Heart right ventricle (tissue), 16 donors: ENCODE data around the gene TCF4. TPM values are rescaled to one million over a fixed set of nuclear protein-coding genes. Genes with fewer than 3 reads are reported as not detected.

Experiments used
- ATAC-seq, 8 donors: fragments of 200-7000 bp; cut with Tn5 transposase; one replicate each; pipeline ENCODE4 v1.9.1; 2020; ENCODE audit warnings: mild to moderate bottlenecking in 8 of 8, moderate library complexity in 8 of 8, moderate number of reproducible peaks in 1 of 8
- DNase-seq, 2 donors: peaks; one replicate each; pipeline ENCODE4 v3.0.0-alpha.2; 2020
- H3K27ac ChIP-seq, 10 donors: fragments of 200-600 bp; sonication (generic) in 2 of 10; one replicate each; pipeline versions ENCODE4 v1.5.0 to v1.8.0; 2020 to 2022; ENCODE audit warnings: mild to moderate bottlenecking in 3 of 10
- H3K27me3 ChIP-seq, 7 donors: fragments of 200-600 bp; one replicate each; pipeline ENCODE4 v1.8.0; 2021 to 2022; ENCODE audit warnings: mild to moderate bottlenecking in 2 of 7
- H3K36me3 ChIP-seq, 9 donors: fragments of 200-600 bp; sonication (generic) in 1 of 9; one replicate each; pipeline versions ENCODE4 v1.5.0 to v1.8.0; 2020 to 2022; ENCODE audit warnings: mild to moderate bottlenecking in 2 of 9
- H3K4me1 ChIP-seq, 9 donors: fragments of 200-600 bp; sonication (generic) in 1 of 9; one replicate each; pipeline versions ENCODE4 v1.5.0 to v1.8.0; 2020 to 2022; ENCODE audit warnings: mild to moderate bottlenecking in 4 of 9
- H3K4me3 ChIP-seq, 10 donors: fragments of 200-600 bp; sonication (generic) in 2 of 10; one replicate each; pipeline versions ENCODE4 v1.5.0 to v1.8.0; 2020 to 2022; ENCODE audit warnings: mild to moderate bottlenecking in 7 of 10, moderate library complexity in 2 of 10
- H3K9me3 ChIP-seq, 11 donors: fragments of 200-600 bp in 10 of 11; sonication (generic) in 2 of 11; one replicate each; pipeline versions ENCODE4 v1.5.0 to v1.8.0; 2013 to 2022; ENCODE audit warnings: mild to moderate bottlenecking in 2 of 11, control low read depth in 1 of 11, moderate library complexity in 1 of 11
- WGBS, 2 donors: extraction: QIAGEN DNeasy Blood & Tissue Kit; methylation state at CpG; one replicate each; pipeline ENCODE4 v1.1.7; 2013; ENCODE audit warnings: inconsistent platforms in 1 of 2; 5-methylcytosine and 5-hydroxymethylcytosine counted together
- intact Hi-C, 10 donors: fragments of 100-400 bp; cut with DNase I; formaldehyde crosslinking; loops; one replicate each; pipeline versions ENCODE4 v1.11.1 to v1.14.2; 2022
- polyA plus RNA-seq, 2 donors: library from polyadenylated mRNA; stranded (reverse); fragments of 200-250 nt; gene quantifications; one replicate each; pipeline ENCODE4 v1.2.3, GENCODE V29; 2013
- total RNA-seq, 10 donors: library from RNA; stranded (reverse); fragmentation: NEBNext Ultra II Directional in 3 of 10; extraction: Animal tissue kit (Norgen Biotek cat#: 25700) in 3 of 10; gene quantifications; one replicate each; pipeline versions ENCODE4 v1.2.1 to v1.2.4, GENCODE V29; 2021 to 2023
- TF ChIP-seq, protein P1 (sequence below), 9 donors: fragments of 200-600 bp; sonication (generic) in 2 of 9; IDR thresholded peaks; one replicate each; pipeline versions ENCODE4 v1.5.0 to v1.8.0; 2021 to 2022; ENCODE audit warnings: antibody characterized with exemption in 9 of 9, mild to moderate bottlenecking in 5 of 9, moderate library complexity in 1 of 9
- donor health status: Arrhythmogenic right ventricular cardiomyopathy.
- donor health status: ischemic (EF 13 %, LVEDD 7.1; RV severe dilation, severe dysfunction).
- donor health status: healthy with polysubstance abuse.
- donor health status: DM: no; HTN: yes; CAD: no.
- donor health status: DM: no; HTN: no; CAD: no.
- donor health status: ischemic (EF 25% LVEDD 6.9; RV normal size, moderate dysfunction).
- donor health status: ischemic (EF 25% LVEDD 5.7; RV mildly dilated, moderate dysfunction).
- donor health status: healthy.
- donor health status: DM: yes; HTN: yes; CAD: no.
- donor health status: Ischemic cardiomyopathy.
- donor health status: ischemic (EF 35%, LVEDD 5.7; RV mildly dilated, moderate dysfunction).
- donor health status: nonischemic (EF 11% LVEDD 7.7; RV severe dilation, severe dysfunction).
- donor health status: DM: yes; HTN: yes; CAD: no.
- donor health status: PGD.
- donor health status: ischemic (EF 29% LVEDD 5.4; RV normal size, mild dysfunction).
- donor health status: nonischemic (EF 23%, LVEDD 6.1; RV moderate dilation, normal function).

The TCF4 gene
- total and polyA plus RNA-seq, 12 donors, result 12.6 to 90.1 (median 65.5) TPM

DNA sequence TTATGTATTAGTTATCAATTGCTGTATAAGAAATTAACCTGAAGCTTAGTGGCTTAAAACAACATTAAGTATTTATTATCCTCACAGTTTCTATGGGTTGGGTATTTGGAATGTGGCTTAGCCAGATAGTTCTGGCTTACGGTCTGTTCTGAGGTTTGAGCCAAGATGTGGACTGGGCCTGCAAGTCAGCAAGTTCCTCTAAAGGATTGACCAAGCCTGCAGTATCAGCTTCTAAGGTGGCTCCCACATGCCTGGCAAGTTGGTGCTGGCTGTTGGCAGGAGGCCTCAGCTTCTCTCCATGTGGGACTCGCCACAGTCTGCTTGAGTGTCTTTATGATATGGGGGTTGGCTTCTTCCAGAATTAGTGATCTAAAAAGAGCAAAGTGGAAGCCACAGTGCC, 45.0 kb upstream of the TCF4 start:
- no peak overlapping the region for H3K4me3 ChIP-seq
- DNase-seq, result no peak
- H3K36me3 ChIP-seq, result no peaks in the 10 kb centered on the region
- whole genome bisulfite sequencing, 2 donors, result 86 to 90% methylated on average over 2 of the region's 2 CpGs
- H3K9me3 ChIP-seq, result no peaks in the 10 kb centered on the region
- intact Hi-C loops, result no loop called here
- ATAC-seq, result no peak
- no peak overlapping the region for H3K27ac ChIP-seq
- no peaks in the 10 kb centered on the region for H3K4me1 ChIP-seq
- TF ChIP-seq, protein P1, sequence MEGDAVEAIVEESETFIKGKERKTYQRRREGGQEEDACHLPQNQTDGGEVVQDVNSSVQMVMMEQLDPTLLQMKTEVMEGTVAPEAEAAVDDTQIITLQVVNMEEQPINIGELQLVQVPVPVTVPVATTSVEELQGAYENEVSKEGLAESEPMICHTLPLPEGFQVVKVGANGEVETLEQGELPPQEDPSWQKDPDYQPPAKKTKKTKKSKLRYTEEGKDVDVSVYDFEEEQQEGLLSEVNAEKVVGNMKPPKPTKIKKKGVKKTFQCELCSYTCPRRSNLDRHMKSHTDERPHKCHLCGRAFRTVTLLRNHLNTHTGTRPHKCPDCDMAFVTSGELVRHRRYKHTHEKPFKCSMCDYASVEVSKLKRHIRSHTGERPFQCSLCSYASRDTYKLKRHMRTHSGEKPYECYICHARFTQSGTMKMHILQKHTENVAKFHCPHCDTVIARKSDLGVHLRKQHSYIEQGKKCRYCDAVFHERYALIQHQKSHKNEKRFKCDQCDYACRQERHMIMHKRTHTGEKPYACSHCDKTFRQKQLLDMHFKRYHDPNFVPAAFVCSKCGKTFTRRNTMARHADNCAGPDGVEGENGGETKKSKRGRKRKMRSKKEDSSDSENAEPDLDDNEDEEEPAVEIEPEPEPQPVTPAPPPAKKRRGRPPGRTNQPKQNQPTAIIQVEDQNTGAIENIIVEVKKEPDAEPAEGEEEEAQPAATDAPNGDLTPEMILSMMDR (IDR thresholded peaks at IDR 0.05), result no peak
- no peaks in the 10 kb centered on the region for H3K27me3 ChIP-seq

DNA sequence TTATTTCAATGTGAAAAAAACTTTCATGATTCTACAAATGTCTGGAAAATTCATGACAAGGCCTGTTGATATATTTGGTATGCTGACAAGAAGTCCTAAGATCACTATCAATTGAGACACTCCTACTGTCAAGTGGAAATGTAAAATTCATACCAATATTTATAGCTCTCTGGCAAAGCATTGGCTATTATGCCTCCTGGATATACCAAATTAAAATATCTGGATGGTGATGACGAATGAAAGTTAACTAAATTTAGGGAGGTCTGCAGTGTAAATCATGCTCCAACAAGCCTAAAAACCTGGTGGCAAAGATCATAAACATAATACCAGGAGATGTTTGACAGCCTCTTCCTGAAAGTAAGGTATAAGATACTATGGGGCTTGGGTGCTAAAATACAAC, 41.1 kb upstream of the TCF4 start:
- WGBS, 2 donors, result 83 to 89% methylated on average over 1 of the region's 1 CpG
- no peaks in the 10 kb centered on the region for H3K4me1 ChIP-seq
- TF ChIP-seq, protein P1 (IDR thresholded peaks at IDR 0.05), result no peak
- no peaks in the 10 kb centered on the region for H3K9me3 ChIP-seq
- H3K27ac ChIP-seq, result no peak overlapping the region
- intact Hi-C loops, result no loop called here
- ATAC-seq (no peak), DNase-seq (no peak)
- no peak overlapping the region for H3K4me3 ChIP-seq
- H3K27me3 ChIP-seq, result no peaks in the 10 kb centered on the region
- no peaks in the 10 kb centered on the region for H3K36me3 ChIP-seq

DNA sequence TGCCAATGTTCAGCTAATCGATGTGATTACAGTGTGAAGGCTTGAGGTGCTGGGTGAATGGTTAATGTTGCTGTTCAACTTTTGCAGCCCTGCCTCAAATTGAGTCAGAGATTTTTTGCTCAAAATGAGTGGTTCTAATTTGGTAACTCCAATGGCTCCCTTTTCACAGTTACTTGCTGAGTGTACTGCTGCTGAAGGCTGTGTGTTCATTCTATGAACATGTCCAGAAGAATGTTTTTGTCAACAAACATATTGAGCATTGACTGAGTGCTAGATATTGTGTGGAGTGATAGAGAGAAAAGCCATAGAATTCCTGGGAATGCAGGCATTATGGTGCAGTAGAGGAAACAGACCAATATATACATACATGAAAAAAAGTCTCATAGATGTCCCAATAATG, 39.0 kb upstream of the TCF4 start:
- Histone ChIP-seq H3K36me3 (no peaks in the 10 kb centered on the region), H3K9me3 (no peaks in the 10 kb centered on the region), H3K27ac (no peak overlapping the region), H3K4me1 (no peaks in the 10 kb centered on the region), H3K27me3 (no peaks in the 10 kb centered on the region), H3K4me3 (no peak overlapping the region)
- DNase-seq (no peak), ATAC-seq (no peak)
- TF ChIP-seq, protein P1 (IDR thresholded peaks at IDR 0.05), result no peak
- WGBS, 2 donors, result 88 to 97% methylated on average over 1 of the region's 1 CpG
- intact Hi-C loops, result no loop called here

DNA sequence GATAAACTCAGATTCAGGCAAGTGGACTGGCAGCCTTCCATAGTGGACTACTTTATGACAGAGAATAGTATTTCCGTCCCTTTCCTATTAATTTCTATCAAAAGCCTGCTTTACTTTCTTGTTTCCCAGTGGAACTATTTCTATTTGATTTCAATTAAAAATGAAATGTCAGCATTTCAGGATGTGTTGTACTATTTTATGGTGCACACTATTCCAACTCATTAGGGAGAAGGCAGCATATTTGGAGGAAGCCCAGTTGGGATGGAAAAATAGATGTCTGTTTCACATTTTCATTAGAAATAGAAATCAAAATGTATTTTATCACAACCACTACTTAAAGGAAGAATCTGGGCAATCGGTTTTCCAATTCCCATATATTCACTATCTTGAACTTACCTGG, 37.9 kb upstream of the TCF4 start:
- WGBS, 2 donors, result 68 to 69% methylated on average over 2 of the region's 2 CpGs
- intact Hi-C loops, result no loop called here
- Histone ChIP-seq H3K36me3 (no peaks in the 10 kb centered on the region), H3K4me3 (no peak overlapping the region), H3K27ac (no peak overlapping the region), H3K4me1 (no peaks in the 10 kb centered on the region), H3K9me3 (no peaks in the 10 kb centered on the region), H3K27me3 (no peaks in the 10 kb centered on the region)
- ATAC-seq (no peak), DNase-seq (no peak)
- TF ChIP-seq, protein P1 (IDR thresholded peaks at IDR 0.05), result no peak

DNA sequence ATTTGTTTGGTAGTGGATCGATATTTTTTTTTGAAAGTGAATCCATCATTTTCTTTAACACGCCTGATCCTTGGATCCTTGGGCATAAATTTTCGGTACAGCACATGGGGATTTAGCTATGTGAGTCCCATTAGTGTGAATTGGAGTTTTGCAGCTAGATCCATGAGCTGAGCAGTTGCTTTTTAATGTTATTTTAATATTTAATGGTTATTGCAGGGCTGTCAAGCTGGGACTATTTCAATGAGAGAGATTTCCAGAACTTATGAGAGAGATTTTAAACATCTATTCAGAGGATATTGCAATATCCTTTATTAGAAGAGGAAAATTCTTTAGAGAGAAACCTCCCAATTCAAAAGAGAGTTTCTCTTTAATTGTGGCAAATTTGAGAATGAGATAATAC, 35.6 kb upstream of the TCF4 start:
- TF ChIP-seq, protein P1 (IDR thresholded peaks at IDR 0.05), result no peak
- no peak for ATAC-seq
- H3K27me3 ChIP-seq, result no peaks in the 10 kb centered on the region
- DNase-seq, result no peak
- no peak overlapping the region for H3K27ac ChIP-seq
- peaks cover 0 to 6% (median 0%) of the 10 kb centered on the region in 11 donors for H3K9me3 ChIP-seq
- 95 to 98% methylated on average over 3 of the region's 3 CpGs for WGBS, 2 donors
- no peaks in the 10 kb centered on the region for H3K4me1 ChIP-seq
- no peak overlapping the region for H3K4me3 ChIP-seq
- H3K36me3 ChIP-seq, result no peaks in the 10 kb centered on the region
- intact Hi-C loops, result no loop called here
